Measurements from ENCODE around the gene ARID3B.
A peak's percentile ranks its signal among the peaks of the same experiment; 100 is the strongest.

Gene ARID3B, protein sequence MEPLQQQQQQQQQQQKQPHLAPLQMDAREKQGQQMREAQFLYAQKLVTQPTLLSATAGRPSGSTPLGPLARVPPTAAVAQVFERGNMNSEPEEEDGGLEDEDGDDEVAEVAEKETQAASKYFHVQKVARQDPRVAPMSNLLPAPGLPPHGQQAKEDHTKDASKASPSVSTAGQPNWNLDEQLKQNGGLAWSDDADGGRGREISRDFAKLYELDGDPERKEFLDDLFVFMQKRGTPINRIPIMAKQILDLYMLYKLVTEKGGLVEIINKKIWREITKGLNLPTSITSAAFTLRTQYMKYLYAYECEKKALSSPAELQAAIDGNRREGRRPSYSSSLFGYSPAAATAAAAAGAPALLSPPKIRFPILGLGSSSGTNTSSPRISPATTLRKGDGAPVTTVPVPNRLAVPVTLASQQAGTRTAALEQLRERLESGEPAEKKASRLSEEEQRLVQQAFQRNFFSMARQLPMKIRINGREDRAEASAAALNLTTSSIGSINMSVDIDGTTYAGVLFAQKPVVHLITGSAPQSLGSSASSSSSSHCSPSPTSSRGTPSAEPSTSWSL

GRCh38 chr15:74540761-74541493 lies at the start of gene ARID3B:
TSS of gene ARID3B (plus strand) at chr15:74541220. CDS start at chr15:74543937, 2,717 bp downstream.
- Histone ChIP-seq H3K36me3 (ENCODE audit: control insufficient read depth, insufficient read depth, low read length) (peaks cover 8% of the 10 kb centered on the region), H3K27me3 (replicated peaks; ENCODE audit: control insufficient read depth, insufficient read depth, low read length) (no peaks in the 10 kb centered on the region), H3K4me3 (replicated peaks; ENCODE audit: low read depth, low read length) (peak within 1 kb of the TSS; percentile 97)
- TF ChIP-seq, protein P1, sequence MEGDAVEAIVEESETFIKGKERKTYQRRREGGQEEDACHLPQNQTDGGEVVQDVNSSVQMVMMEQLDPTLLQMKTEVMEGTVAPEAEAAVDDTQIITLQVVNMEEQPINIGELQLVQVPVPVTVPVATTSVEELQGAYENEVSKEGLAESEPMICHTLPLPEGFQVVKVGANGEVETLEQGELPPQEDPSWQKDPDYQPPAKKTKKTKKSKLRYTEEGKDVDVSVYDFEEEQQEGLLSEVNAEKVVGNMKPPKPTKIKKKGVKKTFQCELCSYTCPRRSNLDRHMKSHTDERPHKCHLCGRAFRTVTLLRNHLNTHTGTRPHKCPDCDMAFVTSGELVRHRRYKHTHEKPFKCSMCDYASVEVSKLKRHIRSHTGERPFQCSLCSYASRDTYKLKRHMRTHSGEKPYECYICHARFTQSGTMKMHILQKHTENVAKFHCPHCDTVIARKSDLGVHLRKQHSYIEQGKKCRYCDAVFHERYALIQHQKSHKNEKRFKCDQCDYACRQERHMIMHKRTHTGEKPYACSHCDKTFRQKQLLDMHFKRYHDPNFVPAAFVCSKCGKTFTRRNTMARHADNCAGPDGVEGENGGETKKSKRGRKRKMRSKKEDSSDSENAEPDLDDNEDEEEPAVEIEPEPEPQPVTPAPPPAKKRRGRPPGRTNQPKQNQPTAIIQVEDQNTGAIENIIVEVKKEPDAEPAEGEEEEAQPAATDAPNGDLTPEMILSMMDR (IDR thresholded peaks at IDR 0.05; ENCODE audit: insufficient read depth, low read length, poor library complexity, severe bottlenecking): no peak
- peak; percentile 92 for DNase-seq (ENCODE audit: extremely low read depth, insufficient read length)

DNA sequence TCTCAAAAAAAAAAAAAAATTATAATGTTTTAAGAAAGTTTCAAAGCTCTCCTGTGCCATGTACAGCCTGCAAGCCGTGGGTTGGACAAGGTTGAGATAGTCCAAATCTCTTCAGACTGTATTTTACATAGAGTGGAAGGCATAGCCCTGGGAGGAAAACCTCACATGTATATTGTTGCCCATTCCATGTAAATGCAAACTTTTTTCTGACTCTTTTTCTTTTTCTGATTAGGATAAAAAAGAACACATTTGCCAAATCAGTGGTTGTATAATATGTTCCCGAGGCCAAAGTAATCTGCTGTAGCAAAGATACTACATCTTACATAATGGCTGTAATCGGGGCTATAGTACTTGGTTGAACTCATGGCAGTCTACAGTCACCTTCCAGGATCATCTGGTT lies 44.4 kb upstream of the ARID3B start:
- Histone ChIP-seq H3K4me3 (replicated peaks; ENCODE audit: low read depth, low read length) (no peak overlapping the region), H3K27me3 (replicated peaks; ENCODE audit: control insufficient read depth, insufficient read depth, low read length) (no peaks in the 10 kb centered on the region), H3K36me3 (ENCODE audit: control insufficient read depth, insufficient read depth, low read length) (no peaks in the 10 kb centered on the region; the same call in 1 of the 2 replicates)
- TF ChIP-seq, protein P1 (IDR thresholded peaks at IDR 0.05; ENCODE audit: insufficient read depth, low read length, poor library complexity, severe bottlenecking): no peak
- no peak for DNase-seq (ENCODE audit: extremely low read depth, insufficient read length)

DNA sequence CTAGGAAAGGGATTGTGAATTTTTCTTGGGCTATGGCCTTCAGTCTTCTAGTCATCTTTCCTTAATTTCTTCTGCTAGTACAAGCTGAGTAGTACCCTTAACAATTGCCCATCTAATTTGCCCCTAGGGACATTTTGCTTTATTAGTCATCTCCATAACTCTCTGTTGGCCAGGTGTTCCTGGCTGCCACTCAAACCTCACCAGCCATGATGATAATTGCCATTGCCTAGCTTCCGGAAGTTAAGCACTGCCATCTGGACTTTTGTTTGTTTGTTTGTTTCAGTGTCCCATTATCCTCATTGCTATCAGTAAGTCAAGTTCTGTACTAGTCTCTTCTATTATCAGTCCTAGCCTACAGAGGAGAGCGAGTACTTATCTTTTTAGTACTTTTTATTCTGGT lies 43.4 kb upstream of the ARID3B start:
- TF ChIP-seq, protein P1 (IDR thresholded peaks at IDR 0.05; ENCODE audit: insufficient read depth, low read length, poor library complexity, severe bottlenecking): no peak
- Histone ChIP-seq H3K27me3 (replicated peaks; ENCODE audit: control insufficient read depth, insufficient read depth, low read length) (no peaks in the 10 kb centered on the region), H3K4me3 (replicated peaks; ENCODE audit: low read depth, low read length) (no peak overlapping the region), H3K36me3 (ENCODE audit: control insufficient read depth, insufficient read depth, low read length) (peaks cover 2% of the 10 kb centered on the region)
- DNase-seq (ENCODE audit: extremely low read depth, insufficient read length): peak; percentile 46

GRCh38 chr15:74499366-74499765 lies 41.7 kb upstream of the ARID3B start:
- H3K27me3 ChIP-seq (replicated peaks; ENCODE audit: control insufficient read depth, insufficient read depth, low read length): no peaks in the 10 kb centered on the region
- DNase-seq (ENCODE audit: extremely low read depth, insufficient read length): no peak
- TF ChIP-seq, protein P1 (IDR thresholded peaks at IDR 0.05; ENCODE audit: insufficient read depth, low read length, poor library complexity, severe bottlenecking): no peak

DNA sequence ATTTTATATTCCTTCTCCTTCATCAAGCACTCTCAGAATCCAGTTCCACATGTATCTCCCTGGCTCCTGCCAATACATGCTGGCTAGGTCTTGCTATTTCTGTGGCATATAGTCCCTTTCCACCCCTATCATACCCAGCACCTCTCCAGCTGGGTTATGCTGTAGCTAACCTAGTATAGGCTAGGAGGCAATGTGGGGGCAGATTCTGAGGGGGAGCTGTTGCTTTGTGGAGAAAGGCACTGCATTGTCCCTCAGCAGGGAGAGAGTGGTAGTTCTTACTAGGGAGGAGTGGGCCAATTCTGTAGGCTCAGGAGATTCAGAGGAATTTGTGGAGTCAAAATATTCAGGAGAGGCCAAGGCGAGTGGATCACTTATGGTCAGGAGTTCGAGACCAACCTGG lies 40.6 kb upstream of the ARID3B start:
- TF ChIP-seq, protein P1 (IDR thresholded peaks at IDR 0.05; ENCODE audit: insufficient read depth, low read length, poor library complexity, severe bottlenecking): no peak
- Histone ChIP-seq H3K4me3 (replicated peaks; ENCODE audit: low read depth, low read length) (no peak overlapping the region), H3K36me3 (ENCODE audit: control insufficient read depth, insufficient read depth, low read length) (peaks cover 2% of the 10 kb centered on the region), H3K27me3 (replicated peaks; ENCODE audit: control insufficient read depth, insufficient read depth, low read length) (no peaks in the 10 kb centered on the region)
- no peak for DNase-seq (ENCODE audit: extremely low read depth, insufficient read length)

More at GRCh38 chr15:74499366-74499765, 41.7 kb upstream of the ARID3B start:
- H3K4me3 ChIP-seq (replicated peaks; ENCODE audit: low read depth, low read length): no peak overlapping the region
- H3K36me3 ChIP-seq (ENCODE audit: control insufficient read depth, insufficient read depth, low read length): peaks cover 2% of the 10 kb centered on the region
